ENCODE results near the gene DHRS2.
"Not testable (repeated sequence)": the region's sequence is repeated elsewhere in the genome, so short reads cannot be mapped to it uniquely, and the experiment has no call there.

DHRS2 gene

GRCh38 chr14:23670481-23670880, 34.3 kb downstream of the DHRS2 start:
- no peak for DNase-seq (ENCODE audit: low read depth)

DNA sequence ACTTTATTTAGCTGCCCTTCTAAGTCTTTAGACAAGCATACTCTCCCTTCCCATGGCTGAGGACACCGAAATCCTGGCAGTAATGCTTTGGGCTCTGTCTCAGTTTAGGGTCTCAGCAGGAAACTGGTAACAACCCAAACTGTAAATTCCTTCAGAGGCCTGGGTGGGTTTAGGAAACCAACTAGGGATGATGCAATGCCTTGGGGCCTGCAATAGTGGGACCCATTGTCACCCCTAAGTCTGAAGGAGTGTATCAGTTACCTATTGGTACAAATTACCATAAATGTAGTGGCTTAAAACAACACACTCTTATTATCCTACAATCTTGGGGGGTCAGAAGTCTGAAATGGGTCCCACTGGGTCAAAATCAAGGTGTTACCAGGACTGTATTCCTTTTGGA, 36.0 kb downstream of the DHRS2 start:
- no peak for DNase-seq (ENCODE audit: low read depth)
- H3K4me3 ChIP-seq (ENCODE audit: low read depth, low read length), result no peak overlapping the region

More at GRCh38 chr14:23670481-23670880, 34.3 kb downstream of the DHRS2 start:
- no peak overlapping the region for H3K4me3 ChIP-seq (ENCODE audit: low read depth, low read length)

GRCh38 chr14:23675337-23675736, 39.2 kb downstream of the DHRS2 start:
- no peak overlapping the region for H3K4me3 ChIP-seq (ENCODE audit: low read depth, low read length)
- no peak for DNase-seq (ENCODE audit: low read depth)

GRCh38 chr14:23675906-23676305, 39.7 kb downstream of the DHRS2 start:
- H3K4me3 ChIP-seq (ENCODE audit: low read depth, low read length), result no peak overlapping the region
- no peak for DNase-seq (ENCODE audit: low read depth)

DNA sequence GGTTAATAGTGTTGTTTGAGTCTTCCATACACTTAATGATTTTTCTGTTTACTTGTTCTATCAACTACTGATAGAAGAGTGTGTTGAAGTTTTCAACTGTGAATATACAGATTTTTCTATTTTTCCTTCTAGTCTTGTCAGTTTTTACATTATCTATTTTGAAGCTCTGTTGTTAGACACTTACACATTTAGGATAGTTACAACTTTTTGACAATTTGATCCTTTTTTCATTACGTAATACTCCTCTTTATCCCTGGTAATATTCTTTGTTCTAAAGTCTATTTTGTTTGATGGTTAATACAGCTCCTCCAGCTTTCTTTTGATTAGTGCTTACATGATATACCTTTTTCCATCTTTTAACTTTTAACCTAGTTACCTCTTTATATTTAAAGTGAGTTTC, 45.2 kb downstream of the DHRS2 start:
- no peak overlapping the region for H3K4me3 ChIP-seq (ENCODE audit: low read depth, low read length)
- DNase-seq (ENCODE audit: low read depth), result no peak

- DNase-seq (ENCODE audit: low read depth); H3K4me3 ChIP-seq (ENCODE audit: low read depth, low read length): not testable (repeated sequence)
Observed at GRCh38 chr14:23689709-23690514, 53.7 kb downstream of the DHRS2 start.

- no peak overlapping the region for H3K4me3 ChIP-seq (ENCODE audit: low read depth, low read length)
- DNase-seq (ENCODE audit: low read depth), result no peak
Observed at GRCh38 chr14:23692416-23692815, 56.3 kb downstream of the DHRS2 start.

DNA sequence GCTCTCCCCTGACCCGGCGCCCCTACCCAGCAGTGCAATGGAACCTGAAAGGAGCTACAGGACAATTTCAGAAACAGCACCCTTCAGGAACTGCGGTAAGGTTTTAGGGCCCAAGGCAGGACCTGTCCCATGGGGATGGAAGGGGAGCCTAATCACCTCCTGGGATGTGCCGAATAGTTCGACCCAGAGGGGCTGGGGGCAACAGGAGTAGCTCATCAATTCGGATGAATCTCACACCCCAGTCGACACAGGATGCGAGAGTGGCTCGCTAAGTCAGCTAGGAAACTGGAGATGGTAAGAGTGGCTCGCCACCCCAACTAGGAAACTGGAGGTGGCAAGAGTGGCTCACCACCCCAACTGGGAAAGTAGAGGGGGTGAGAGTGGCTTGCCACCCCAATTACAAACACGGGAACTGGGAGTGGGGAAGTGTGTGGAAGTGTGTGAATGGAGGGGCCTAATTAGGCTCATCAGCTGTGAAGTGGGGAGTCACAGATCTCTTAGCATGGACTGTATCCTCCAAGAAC, 57.1 kb downstream of the DHRS2 start:
- no peak overlapping the region for H3K4me3 ChIP-seq (ENCODE audit: low read depth, low read length)
- DNase-seq (ENCODE audit: low read depth), result no peak

DNA sequence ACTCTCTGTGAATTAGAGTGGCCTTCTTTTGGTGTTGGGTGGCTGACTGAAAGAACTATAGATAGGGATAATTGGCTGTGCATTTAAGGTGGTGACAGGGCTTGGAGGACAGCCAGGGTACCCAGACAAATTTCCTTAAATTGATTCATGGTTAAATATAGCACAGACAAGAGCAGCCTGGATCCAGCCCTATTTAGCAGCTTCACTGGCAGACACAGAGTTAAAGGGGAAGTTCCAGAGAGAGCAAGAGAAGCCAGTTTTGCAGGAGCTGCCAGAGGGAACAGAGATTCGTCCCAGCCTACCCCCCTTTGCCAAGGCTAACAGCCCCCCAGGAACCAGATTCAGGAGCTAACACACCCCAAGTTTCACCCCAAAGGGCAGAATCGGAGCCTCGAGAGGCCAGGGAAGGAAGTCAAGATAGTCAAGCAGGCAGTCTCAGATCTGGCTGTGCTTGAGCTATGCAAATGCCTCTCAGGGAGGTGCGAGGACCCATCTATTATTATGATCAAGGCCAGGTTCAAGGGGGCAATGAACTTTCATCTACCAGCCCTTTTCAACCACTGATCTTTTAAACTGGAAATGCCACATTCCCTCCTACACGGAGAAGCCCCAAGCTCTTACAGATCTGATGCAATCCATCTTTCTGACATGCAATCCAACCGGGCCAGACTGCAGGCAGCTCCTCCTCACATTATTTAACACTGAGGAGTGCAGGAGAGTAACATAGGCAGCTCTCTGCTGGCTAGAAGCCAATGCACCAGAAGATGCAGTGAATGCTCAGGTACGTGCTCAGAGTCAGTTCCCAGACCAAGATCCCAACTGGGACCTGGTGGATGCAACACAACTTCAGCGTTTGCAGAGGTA, 58.2 kb downstream of the DHRS2 start:
- DNase-seq (ENCODE audit: low read depth), result peak; percentile 55
- no peak overlapping the region for H3K4me3 ChIP-seq (ENCODE audit: low read depth, low read length)

Data from skeletal muscle cell (primary cell).